NCI-H748 (cell line): ENCODE measurements around the gene CASP4.
A peak's percentile ranks its signal among the peaks of the same experiment; 100 is the strongest.
"Not testable (repeated sequence)": the region's sequence is repeated elsewhere in the genome, so short reads cannot be mapped to it uniquely, and the experiment has no call there.

Source experiments
- DNase-seq: peaks from one replicate; lab custom pipeline; 2025; ENCODE audit not compliant: unreplicated experiment; lab: John Stamatoyannopoulos, UW

The CASP4 gene

DNA sequence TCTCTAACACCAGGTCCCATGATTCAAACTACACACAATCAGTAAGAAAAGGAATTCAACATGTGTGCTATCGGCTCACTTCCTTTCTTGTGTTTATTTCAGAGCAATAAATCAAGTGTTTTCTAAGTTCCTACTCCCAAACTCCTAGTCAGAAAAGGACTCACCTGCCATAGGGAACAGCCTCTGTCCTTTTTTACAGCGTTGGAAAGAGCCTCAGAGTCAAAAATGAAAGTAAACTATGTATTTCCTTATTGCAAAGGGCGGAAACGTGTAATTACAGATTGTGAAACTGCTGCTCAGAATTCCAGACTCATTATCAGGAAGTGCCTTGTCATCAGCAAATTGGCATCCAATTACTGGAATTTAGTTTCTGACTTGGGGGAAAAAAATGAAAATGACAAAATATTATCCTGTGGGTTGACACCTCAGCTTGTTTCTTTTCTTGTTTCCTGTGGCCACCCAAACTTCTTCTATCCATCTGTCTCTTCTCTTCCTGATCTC lies at the start of gene CASP4:
CASP4 (minus strand) TSS at position 220 of the 501 bp plus-strand sequence; CDS start at position 171, 49 bp downstream.
- peak; percentile 67 for DNase-seq

DNA sequence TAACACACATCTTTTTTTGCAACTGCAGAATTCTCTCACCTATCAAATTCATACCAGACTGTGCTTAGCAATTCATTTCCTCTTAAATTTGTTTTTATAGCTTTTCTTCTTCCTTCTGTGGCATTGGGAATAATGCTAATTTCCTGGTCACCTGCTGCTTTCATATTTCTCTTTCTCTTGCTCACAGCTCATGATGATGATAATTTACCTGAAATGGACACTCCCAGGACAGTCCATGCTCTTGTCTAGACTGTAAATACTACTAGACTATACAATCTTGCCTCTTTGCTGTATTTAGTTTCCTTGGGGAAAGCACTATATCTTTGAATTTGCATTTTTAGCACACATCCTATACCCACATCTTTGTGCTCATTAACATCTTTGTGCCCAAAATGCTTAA lies 39.1 kb upstream of the CASP4 start:
- no peak for DNase-seq

DNA sequence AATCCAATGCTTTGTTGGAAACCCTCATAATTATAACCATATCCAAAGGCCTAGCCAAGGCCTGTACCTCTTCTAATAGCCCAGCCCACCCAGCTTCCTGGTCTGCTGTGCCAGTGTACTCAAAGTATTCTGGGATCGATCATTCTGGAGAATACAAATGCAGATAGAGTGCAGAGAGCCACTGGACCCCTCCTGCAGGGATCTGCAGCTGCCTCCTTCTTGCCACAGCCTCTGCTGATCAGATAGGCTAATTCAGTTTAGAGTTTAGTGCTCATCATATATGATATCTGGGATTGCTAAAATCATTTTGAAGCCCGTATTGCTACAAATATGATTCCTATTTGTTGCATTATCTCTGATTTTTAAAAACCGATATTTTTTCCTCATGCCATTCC lies 37.1 kb upstream of the CASP4 start:
- no peak for DNase-seq

DNA sequence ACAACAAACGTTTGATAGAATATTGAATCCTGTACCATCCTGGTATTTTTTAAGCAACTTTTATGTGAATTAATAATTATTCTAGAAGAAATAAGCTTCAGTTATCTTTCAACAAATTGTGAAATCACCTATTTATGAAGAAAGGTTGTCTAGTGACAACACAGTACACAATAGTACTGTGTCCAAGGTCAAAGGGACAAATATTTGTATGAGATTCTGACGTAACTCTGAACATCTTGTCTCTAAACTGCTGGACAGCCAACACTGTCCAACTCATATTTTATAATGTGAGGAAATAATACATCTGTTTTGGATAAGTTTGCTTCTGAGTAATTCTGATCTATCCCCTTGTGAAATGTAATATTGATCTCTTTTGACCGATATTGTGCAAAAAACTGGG lies 35.6 kb upstream of the CASP4 start:
- no peak for DNase-seq

DNA sequence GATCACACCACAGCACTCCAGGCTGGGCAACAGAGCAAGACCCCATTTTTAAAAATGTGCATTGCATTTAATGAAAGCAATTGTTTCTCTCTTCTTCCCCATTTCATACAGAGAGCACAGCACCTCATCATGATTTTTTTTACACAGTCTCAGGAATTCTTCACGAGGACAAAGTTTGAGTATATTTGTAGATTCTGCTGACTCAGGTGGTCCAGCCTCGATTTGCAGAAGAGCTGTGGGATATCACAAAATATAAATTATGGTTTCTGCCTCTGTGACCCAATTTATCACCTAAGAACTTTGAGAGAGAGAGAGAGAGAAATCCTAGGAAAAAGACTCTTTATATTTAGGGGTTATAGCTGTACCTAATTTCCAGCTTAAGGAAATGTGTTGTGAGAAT lies 34.8 kb upstream of the CASP4 start:
- no peak for DNase-seq

DNA sequence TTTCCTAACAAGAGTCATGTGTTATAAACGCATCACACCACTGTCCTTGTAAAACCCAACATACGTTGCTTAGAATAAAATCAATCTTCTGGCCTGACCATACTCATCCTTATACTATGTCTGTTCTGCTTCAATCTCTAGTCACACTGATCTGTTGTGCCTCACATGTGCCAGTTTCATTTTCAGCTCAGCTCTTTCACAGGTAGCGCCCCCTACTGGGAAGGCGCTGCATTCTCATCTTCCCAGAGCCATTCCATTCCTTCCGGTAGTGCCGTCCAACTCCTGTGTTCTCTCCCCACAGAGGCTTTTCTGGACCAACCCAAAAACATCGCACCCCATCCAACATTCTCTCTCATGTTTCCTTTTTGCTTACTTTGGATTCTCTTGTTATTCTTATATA lies 32.4 kb upstream of the CASP4 start:
- DNase-seq: no peak

DNA sequence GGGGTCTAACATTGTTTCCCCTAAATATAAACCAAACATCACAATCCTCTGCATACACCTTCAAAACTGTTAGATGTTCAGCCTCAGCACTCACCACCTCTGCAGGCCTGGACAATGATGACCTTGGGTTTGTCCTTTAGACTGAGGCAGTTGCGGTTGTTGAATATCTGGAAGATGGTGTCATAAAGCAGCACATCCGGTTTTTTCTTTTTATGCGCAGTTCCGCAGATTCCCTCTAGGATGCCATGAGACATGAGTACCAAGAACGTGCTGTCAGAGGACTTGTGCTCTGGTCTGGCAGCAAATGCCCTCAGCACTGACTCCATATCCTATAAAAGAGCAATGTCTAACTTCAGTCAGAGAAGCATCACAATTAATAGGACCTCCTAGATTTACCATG lies 31.8 kb upstream of the CASP4 start:
- peak; percentile 6 for DNase-seq

DNA sequence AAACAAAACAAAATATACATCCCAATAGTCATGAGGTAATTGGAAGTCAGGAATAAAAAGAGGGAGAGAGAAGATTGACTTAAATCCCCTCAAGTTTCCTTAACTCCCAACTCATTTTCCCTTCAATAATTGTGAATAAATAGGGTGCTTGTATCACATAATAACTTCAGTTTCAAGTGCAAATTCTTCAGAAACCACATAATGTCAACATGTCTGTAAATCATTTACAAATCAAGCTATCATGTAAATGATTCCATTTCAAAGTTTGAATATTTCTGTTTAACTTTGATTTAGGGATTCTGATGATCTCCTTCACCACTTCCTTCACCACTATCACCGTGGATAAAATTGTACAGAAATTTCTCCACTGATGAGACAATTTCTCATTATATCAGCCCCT lies 31.3 kb upstream of the CASP4 start:
- no peak for DNase-seq

DNA sequence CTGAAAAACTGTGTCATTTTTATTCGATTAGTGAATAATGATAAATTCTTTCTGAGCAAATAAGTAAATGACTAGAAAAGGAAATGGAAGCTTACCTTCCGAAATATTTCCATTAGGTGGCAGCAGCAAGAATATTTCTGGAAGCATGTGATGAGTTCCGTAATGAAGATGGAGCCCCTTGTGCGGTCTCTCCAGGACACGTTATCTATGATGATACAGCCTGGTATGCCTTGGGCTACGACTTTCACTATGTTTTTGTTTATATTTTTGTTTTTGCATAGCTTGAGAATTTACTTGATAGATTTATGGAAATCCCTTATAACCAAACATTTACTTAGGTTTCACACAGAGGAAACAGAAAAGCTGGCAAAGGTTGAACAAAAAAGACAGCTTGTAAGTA lies 28.9 kb upstream of the CASP4 start:
- DNase-seq: peak; percentile 48

DNA sequence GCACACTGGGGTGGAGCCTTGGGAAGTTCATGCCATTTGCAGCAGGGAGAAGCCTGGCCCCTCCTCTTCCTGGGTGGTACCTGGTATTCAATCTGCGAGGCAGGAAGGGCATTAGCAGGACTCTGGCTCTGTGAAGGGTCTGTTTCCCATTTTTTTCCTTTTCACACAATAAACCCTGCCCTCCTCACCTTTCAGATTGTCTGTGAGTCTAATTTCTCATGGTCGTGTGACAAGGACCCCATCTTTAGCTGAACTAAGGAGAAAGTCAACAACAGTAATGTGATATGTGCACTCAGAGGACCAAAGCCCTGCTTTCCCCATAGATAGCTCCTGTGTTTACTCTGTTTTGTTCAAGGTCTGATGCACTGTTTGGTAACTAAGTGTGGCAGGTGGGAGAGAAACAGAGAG lies 26.6 kb upstream of the CASP4 start:
- peak; percentile 97 for DNase-seq

DNA sequence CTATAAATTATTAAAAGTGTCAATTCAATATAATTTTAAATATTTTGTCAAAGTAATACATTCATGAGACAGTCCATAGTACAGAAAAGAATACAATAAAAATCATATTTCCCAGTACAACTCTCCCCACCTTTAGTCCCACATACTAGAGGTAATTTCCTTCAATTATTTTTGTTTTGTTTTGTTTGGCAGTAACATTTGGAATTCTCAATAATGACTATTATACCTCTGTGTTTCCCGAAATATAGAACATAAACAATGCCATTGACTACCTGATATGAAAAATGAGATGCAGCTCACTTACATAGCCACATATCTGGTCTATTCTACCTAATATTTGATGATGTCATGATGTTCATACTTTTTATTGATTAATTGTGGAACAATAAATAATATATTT lies 24.4 kb upstream of the CASP4 start:
- no peak for DNase-seq

DNA sequence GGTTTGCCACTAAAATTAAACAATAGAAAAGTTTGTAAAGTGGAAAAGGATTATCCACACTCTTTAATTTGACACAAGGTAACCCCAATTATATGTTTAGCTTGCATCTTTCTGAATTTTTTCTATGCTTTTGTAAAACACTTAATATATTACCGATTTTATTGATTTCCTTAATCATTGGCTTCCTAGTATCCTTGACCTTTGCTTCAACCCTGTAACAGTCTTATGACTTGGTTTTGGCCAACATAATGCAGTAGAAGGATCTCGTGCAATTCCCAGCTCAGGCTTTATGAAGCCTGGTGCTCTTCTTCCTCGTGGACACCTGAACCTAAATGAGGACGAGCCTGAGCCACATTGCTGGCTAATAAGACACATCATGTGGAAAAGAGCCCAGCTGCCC lies 23.6 kb upstream of the CASP4 start:
- no peak for DNase-seq

DNA sequence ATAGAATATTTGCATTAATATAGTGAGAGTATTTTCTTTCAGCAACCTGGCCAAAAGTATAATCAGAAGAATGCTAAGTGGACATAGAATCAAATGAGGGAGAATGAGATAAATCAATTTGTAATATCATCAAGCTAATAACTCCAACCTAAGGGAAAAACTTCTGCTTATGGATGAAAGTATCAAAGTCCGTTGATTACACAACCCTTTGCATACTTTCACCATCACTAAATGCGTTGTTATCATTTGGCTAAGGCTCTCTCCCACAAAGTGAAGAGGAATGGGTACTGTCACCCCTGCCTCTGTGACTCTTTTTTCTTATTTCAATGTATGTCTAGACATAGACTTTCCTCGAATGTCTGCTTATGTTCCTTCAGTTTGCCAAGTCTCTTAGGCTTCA lies 16.4 kb upstream of the CASP4 start:
- no peak for DNase-seq

DNA sequence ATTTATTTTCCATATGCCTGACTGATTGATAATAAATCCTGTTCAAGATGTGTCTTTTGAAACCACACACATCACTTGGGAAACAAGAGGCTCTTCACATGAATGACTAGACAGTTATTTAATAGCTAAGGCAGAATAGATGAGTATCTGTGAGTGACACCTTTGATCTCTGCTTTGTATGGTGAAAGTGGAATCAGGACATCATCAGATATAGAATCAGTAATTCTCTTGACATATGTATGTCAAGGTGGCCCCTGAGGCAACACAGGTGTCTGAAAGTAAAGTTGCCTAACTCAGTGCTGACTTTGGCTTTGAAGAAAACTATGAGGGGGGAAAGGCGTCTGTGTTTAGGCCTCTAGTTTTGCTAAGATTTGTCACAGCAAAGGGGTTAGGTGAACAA lies 11.5 kb upstream of the CASP4 start:
- no peak for DNase-seq

DNA sequence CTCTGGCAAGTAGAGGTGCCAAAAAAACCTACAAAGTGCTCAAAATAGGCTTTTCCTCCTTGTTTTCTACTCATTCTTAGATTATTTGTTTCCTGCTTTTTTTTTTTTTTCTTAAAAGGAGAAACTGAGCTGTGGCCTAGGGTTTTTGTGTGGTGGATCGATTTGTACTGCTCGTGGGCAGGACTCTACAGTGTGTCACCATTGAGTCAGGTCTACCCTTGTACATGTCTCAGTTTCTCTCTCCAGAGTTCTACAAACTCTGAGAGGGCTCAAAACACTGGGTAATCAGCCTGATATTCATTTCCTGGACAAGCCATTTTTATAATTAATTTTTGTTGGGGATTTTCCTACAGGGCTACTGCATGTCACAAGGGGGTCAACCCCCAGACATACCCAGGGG lies 5.2 kb upstream of the CASP4 start:
- no peak for DNase-seq

DNA sequence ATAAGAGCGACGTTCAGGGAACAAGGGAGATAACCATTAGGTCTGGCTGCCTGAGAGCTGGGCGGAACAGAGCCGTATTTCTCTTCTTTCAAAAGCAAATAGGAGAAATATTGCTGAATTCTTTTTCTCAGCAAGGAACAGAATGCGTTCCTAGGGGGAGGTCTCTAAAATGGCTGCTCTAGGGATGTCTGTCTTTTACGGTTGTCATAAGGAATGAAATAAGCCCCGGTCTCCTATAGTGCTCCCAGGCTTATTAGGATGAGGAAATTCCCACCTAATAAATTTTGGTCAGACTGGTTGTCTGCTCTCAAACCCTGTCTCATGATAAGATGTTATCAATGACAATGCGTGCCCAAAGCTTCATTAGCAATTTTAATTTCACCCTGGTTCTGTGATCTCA lies 4.5 kb upstream of the CASP4 start:
- not testable (repeated sequence) for DNase-seq

DNA sequence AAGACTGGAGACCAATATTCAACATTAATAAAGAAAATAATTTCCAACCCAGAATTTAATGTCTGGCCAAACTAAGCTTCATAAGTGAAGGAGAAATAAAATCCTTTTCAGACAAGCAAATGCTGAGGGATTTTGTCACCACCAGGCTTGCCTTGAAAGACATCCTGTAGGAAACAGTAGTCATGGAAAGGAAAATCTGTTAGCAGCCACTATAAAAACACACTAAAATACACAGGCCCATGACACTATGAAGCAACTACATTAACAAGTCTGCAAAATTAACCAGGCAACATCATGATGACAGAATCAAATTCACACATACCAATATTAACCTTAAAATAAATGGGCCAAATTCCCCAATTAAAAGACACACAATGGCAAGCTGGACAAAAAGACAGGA lies 2.4 kb upstream of the CASP4 start:
- DNase-seq: no peak

DNA sequence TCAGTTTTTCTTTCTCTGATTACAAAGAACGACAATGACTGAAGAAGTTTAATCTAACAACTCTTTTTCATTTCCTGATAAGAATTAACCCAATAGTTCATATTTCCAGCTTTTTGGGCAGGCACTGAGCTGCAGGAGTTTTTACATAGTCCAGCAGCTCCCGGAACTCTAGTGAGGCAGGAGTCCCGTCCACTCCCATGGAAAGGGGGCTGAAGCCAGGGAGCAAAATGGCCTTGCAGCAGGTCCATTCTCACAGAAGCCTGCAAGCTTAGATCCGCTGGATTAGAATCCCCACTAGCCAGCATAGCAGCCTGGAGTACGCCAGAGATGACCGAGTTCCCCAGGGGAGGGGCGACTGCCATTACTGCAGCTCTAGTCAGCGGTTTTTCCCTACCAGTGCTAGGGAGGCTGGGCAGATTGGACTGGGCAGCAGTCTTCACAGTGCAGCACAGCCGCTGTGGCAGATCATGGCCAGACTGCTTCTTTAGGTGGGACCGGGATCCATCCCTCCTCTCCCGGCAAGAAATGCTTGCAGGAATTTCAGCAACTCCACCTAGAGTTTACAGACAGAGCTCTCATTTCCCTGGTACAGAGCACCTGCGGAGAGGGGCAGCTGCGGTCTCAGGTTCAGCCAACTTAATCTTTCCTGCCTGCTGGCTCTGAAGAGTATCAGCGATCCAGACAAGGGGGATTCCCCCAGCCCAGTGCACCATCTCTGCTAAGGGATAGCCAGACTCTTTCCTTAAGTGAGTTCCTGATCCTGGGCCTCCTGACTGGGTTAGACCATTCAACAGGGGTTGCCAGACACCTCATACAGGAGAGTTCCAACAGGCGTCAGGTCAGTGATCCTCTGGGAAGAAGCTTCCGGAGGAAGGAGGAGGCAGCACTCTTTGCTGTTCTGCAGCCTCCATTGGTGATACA lies 742 bp upstream of the CASP4 start:
- DNase-seq: peak; percentile 73

DNA sequence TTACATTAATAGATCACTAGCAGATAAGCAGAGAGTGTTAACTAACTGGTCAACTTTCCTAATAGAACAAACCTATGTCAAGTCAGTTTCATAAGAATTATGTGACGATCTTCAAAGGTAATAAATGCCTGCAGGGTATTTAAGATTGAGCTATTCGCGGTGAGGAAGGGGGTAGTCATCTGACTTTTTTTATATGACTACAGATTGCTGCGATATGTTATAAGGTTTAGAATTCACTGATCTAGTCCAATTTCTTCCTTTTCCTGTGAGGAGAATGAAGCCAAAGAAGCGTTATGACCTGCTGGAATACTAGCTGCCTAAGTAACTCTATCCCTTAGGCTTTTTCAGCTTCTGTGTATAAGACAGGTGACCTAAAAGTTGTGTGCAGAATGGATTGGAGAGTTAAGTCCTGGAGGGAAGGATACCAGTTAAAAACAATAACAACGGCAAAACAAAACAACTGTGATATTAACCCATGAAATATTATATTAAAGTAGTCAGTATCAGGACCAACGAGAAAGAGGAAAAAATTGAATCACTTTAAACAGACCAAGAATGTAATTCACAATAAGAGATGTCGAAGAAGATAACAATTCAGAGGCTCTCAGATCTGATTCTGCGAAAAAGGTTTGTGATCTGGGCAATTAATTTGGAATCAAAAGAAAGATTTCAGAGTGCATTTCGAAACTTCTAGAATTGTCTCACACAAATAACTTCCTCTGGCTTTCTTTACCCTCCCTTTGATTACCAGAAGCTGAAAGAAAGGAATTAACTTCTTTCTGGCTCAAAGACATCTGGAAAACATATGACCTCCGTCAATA lies 630 bp downstream of the CASP4 start:
- peak; percentile 17 for DNase-seq

DNA sequence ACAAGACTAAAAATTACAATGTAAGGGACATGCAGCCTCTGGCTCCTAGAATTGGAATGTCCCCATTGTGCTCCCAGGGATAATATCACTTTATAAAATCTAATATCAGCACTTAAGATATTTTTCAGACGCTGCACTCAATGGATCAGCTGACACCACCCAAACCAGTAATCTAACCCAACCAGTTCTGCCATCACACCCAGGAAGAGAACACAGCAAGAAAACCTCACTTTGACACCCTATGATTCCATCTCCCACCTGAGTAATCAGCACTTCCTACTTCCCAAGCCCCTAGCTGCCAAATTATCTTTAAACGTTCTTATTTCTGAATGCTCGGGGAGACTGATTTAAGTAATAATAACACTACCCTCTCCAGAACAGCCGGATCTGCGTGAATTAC lies 2.6 kb downstream of the CASP4 start:
- DNase-seq: no peak

DNA sequence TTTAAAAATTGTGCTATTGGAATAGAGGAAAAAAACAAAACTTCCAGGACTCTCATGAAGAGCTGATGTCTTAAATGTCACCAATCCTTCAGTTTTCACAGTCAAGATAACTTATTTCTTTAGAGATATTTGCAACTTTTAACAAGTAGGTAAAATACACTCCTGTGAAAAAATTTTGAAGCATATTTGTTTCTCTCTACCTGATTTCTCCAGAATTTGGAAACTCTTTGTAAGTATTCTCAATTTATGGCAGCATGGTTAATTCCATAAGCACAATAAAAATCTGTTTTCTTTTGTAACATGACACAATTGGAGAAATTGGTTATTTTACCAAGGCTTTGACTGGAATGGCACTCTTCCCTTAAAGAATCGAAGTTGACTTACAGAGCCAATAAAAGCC lies 4.1 kb downstream of the CASP4 start:
- DNase-seq: no peak

DNA sequence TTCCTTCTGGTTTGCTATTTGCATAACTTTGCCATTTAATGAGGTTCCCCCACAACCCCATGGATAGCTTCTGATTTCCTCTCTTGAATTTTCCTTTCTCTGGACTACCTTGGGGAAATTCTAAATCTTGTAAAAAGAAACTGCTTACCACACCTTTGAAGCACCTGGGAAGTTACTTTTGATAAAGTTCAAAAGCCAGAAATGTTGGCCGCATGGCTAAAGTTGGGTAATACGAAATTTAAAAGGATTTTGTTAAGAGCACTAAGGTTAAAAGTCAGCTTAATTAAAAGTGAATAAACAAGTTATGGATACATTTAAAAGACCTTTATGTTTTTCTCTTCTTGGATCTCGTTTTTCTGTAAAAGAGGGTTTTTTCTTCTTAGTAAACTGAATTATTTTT lies 5.5 kb downstream of the CASP4 start:
- DNase-seq: no peak
